A549 (cell line): ENCODE data around the gene CDK17.

ENCODE experiments used
- CHD2 ChIP-seq: fragments of 150-350 bp; IDR thresholded peaks from 2 replicates; pipeline ENCODE4 v1.6.1; 2014; ENCODE audit warnings: low read length; ENCODE audit not compliant: partially characterized antibody
- EP300 ChIP-seq, 2 experiments: fragments of >200 bp; sonication (Bioruptor Twin); formaldehyde crosslinking; IDR thresholded peaks; 2 replicates in 1 of 2; 3 replicates in 1 of 2; pipeline ENCODE4 v1.6.1; 2016 to 2017
- HDAC2 ChIP-seq: fragments of 200-600 bp; sonication (generic); IDR thresholded peaks from 2 replicates; pipeline ENCODE4 v1.6.1; 2016
- PHF8 ChIP-seq: fragments of 200-600 bp; sonication (generic); IDR thresholded peaks from 2 replicates; pipeline ENCODE4 v1.6.1; 2016; ENCODE audit warnings: low read depth, mild to moderate bottlenecking, antibody characterized with exemption, moderate library complexity, borderline replicate concordance
- POLR2A ChIP-seq: IDR thresholded peaks from 2 replicates; pipeline ENCODE4 v1.6.1; 2012; ENCODE audit warnings: mild to moderate bottlenecking, low read length
- RCOR1 ChIP-seq: fragments of 150-350 bp; IDR thresholded peaks from 2 replicates; pipeline ENCODE4 v1.6.1; 2014; ENCODE audit warnings: antibody characterized with exemption, low read length, low read depth
- TP53 ChIP-seq: fragments of 250-450 bp; sonication (Bioruptor Pico); IDR thresholded peaks from 2 replicates; pipeline ENCODE4 v1.5.0; 2021; ENCODE audit warnings: mild to moderate bottlenecking, moderate library complexity
- ZC3H11A ChIP-seq: fragments of 450-650 bp; IDR thresholded peaks from 2 replicates; pipeline ENCODE4 v1.6.1; 2014; ENCODE audit warnings: antibody characterized with exemption, mild to moderate bottlenecking
- ZNF302 ChIP-seq: fragments of 250-450 bp; sonication (Bioruptor Pico); IDR thresholded peaks from 2 replicates; pipeline ENCODE4 v1.9.0; 2021; ENCODE audit warnings: inconsistent platforms, mild to moderate bottlenecking, moderate library complexity
- TF ChIP-seq, protein P1 (sequence below): fragments of 250-450 bp; sonication (Bioruptor Pico); IDR thresholded peaks from 2 replicates; pipeline ENCODE4 v1.5.0; 2021; ENCODE audit warnings: mild to moderate bottlenecking, moderate library complexity, borderline replicate concordance
- TF ChIP-seq, protein P2 (sequence below): fragments of >200 bp; sonication (Bioruptor Twin); formaldehyde crosslinking; IDR thresholded peaks from 3 replicates; pipeline ENCODE4 v1.5.1; 2016
- TF ChIP-seq, protein P3 (sequence below): IDR thresholded peaks from 2 replicates; pipeline ENCODE4 v1.6.1; 2012
- TF ChIP-seq, protein P4 (sequence below): fragments of 450-650 bp; IDR thresholded peaks from 2 replicates; pipeline ENCODE4 v1.6.1; 2014; ENCODE audit warnings: antibody characterized with exemption

DNA sequence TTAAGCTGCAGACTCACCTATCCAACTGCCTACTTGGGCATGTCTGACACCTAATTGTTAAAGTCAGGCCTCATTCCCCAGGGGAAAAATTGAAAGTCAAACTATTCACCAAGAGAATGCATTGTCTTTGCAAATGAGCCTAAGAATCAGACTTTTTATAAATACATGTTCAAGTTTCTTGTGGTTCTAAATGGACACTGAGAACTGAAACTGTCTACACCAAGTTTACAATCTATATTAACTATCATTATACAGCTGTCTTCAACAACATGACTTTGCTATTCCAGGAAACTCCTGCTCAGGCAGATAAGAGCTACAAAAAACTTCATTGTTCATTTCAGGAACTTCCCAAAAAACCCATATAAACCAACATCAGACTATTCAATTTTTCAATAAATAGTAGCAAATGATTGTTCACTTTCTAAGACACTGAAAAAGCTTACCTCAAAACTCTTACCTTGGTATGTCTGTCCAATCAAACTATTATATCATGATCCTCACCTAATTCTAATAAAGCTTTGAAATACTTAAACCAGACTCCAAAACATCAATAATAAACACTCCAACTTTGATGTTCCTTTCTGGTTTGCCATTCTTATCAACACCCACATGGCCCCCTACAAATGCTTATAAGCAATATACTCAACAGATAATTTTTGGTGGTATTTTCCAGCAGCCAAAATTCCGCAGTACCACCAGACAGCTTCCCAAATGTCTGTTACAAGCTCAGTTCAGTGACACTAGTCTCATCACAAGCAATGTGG, 24.2 kb downstream of the CDK17 start:
- TF ChIP-seq, protein P1, sequence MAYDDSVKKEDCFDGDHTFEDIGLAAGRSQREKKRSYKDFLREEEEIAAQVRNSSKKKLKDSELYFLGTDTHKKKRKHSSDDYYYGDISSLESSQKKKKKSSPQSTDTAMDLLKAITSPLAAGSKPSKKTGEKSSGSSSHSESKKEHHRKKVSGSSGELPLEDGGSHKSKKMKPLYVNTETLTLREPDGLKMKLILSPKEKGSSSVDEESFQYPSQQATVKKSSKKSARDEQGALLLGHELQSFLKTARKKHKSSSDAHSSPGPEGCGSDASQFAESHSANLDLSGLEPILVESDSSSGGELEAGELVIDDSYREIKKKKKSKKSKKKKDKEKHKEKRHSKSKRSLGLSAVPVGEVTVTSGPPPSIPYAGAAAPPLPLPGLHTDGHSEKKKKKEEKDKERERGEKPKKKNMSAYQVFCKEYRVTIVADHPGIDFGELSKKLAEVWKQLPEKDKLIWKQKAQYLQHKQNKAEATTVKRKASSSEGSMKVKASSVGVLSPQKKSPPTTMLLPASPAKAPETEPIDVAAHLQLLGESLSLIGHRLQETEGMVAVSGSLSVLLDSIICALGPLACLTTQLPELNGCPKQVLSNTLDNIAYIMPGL (CRISPR knock-in tag) = no peak
- TF ChIP-seq, protein P2, sequence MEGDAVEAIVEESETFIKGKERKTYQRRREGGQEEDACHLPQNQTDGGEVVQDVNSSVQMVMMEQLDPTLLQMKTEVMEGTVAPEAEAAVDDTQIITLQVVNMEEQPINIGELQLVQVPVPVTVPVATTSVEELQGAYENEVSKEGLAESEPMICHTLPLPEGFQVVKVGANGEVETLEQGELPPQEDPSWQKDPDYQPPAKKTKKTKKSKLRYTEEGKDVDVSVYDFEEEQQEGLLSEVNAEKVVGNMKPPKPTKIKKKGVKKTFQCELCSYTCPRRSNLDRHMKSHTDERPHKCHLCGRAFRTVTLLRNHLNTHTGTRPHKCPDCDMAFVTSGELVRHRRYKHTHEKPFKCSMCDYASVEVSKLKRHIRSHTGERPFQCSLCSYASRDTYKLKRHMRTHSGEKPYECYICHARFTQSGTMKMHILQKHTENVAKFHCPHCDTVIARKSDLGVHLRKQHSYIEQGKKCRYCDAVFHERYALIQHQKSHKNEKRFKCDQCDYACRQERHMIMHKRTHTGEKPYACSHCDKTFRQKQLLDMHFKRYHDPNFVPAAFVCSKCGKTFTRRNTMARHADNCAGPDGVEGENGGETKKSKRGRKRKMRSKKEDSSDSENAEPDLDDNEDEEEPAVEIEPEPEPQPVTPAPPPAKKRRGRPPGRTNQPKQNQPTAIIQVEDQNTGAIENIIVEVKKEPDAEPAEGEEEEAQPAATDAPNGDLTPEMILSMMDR = no peak
- no peak for TF ChIP-seq TP53 (CRISPR knock-in tag)
- no peak for TF ChIP-seq HDAC2
- no peak for TF ChIP-seq RCOR1
- TF ChIP-seq PHF8 = no peak
- TF ChIP-seq ZC3H11A = no peak
- no peak for TF ChIP-seq CHD2
- TF ChIP-seq ZNF302 (CRISPR knock-in tag) = no peak
- TF ChIP-seq, protein P3, sequence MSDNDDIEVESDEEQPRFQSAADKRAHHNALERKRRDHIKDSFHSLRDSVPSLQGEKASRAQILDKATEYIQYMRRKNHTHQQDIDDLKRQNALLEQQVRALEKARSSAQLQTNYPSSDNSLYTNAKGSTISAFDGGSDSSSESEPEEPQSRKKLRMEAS = no peak
- TF ChIP-seq, protein P4, sequence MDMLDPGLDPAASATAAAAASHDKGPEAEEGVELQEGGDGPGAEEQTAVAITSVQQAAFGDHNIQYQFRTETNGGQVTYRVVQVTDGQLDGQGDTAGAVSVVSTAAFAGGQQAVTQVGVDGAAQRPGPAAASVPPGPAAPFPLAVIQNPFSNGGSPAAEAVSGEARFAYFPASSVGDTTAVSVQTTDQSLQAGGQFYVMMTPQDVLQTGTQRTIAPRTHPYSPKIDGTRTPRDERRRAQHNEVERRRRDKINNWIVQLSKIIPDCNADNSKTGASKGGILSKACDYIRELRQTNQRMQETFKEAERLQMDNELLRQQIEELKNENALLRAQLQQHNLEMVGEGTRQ = no peak
- no peak for TF ChIP-seq EP300 (IDR thresholded peaks at IDR 0.05)
- TF ChIP-seq POLR2A = no peak
